ENCODE data around the gene VPS54.
A peak's percentile ranks its signal among the peaks of the same experiment; 100 is the strongest.

The VPS54 gene

GRCh38 chr2:63870679-63871078 lies 148.5 kb downstream of the VPS54 start:
- Histone ChIP-seq H2BK120ac (ENCODE audit: insufficient read depth, low read length, poor library complexity) (peak overlapping the region; percentile 66), H3K9ac (ENCODE audit: low read length) (no peak overlapping the region), H3K36me3 (ENCODE audit: control insufficient read depth in 1 of 2, insufficient read depth in 2 of 2, low read length in 2 of 2) (peaks cover 4 to 9% of the 10 kb centered on the region in 2 experiments), H4K91ac (ENCODE audit: low read depth, low read length) (no peak overlapping the region), H3K14ac (ENCODE audit: low read length) (no peak overlapping the region), H3K4me2 (ENCODE audit: low read length) (no peak overlapping the region), H2AFZ (ENCODE audit: insufficient read depth, low read length, poor library complexity) (no peak overlapping the region), H4K12ac (ENCODE audit: low read depth, low read length) (no peak overlapping the region), H3K27me3 (ENCODE audit: insufficient read depth, low read length) (no peaks in the 10 kb centered on the region), H2BK12ac (ENCODE audit: low read length) (no peak overlapping the region), H4K8ac (ENCODE audit: low read depth, low read length) (no peak overlapping the region), H3K79me1 (ENCODE audit: low read length) (peaks cover 2% of the 10 kb centered on the region), H3K27ac (ENCODE audit: low read depth, low read length) (peak overlapping the region; percentile 11), H3K18ac (ENCODE audit: low read length) (no peak overlapping the region), H3K4me3 (ENCODE audit: low read depth, low read length) (no peak overlapping the region), H3K79me2 (ENCODE audit: control insufficient read depth, insufficient read depth, low read length, poor library complexity) (peaks cover 4% of the 10 kb centered on the region), H3K9me3 (ENCODE audit: insufficient read depth, low read depth, low read length) (no peaks in the 10 kb centered on the region), H2AK5ac (ENCODE audit: low read length) (no peak overlapping the region), H3K4me1 (ENCODE audit: control insufficient read depth in 1 of 2, insufficient read depth in 2 of 2, low read length in 2 of 2) (peaks cover 0 to 11% of the 10 kb centered on the region in 2 experiments), H3K23ac (ENCODE audit: low read length) (no peak overlapping the region), H3K4ac (ENCODE audit: low read depth, low read length) (peak overlapping the region; percentile 55), H2BK5ac (ENCODE audit: low read depth, low read length, poor library complexity) (peak overlapping the region; percentile 31)
- no CpG with 5 or more reads among the region's 4 CpGs for WGBS (ENCODE audit: extremely low coverage, insufficient coverage, insufficient read length)
- DNase-seq = no peak

GRCh38 chr2:63866009-63866709 lies 153.1 kb downstream of the VPS54 start:
- Histone ChIP-seq H3K4ac (ENCODE audit: low read depth, low read length) (peak overlapping the region; percentile 27), H4K91ac (ENCODE audit: low read depth, low read length) (no peak overlapping the region), H2AK5ac (ENCODE audit: low read length) (no peak overlapping the region), H3K4me2 (ENCODE audit: low read length) (no peak overlapping the region), H2BK120ac (ENCODE audit: insufficient read depth, low read length, poor library complexity) (no peak overlapping the region), H2BK5ac (ENCODE audit: low read depth, low read length, poor library complexity) (no peak overlapping the region), H3K36me3 (ENCODE audit: control insufficient read depth in 1 of 2, insufficient read depth in 2 of 2, low read length in 2 of 2) (peaks cover 5 to 6% of the 10 kb centered on the region in 2 experiments), H3K4me3 (ENCODE audit: low read depth, low read length) (no peak overlapping the region), H3K9me3 (ENCODE audit: insufficient read depth, low read depth, low read length) (no peaks in the 10 kb centered on the region), H3K27ac (ENCODE audit: low read depth, low read length) (no peak overlapping the region), H2BK12ac (ENCODE audit: low read length) (no peak overlapping the region), H3K79me2 (ENCODE audit: control insufficient read depth, insufficient read depth, low read length, poor library complexity) (no peaks in the 10 kb centered on the region), H2AFZ (ENCODE audit: insufficient read depth, low read length, poor library complexity) (no peak overlapping the region), H3K23ac (ENCODE audit: low read length) (no peak overlapping the region), H3K9ac (ENCODE audit: low read length) (no peak overlapping the region), H3K79me1 (ENCODE audit: low read length) (no peaks in the 10 kb centered on the region), H4K12ac (ENCODE audit: low read depth, low read length) (no peak overlapping the region), H3K14ac (ENCODE audit: low read length) (no peak overlapping the region), H3K27me3 (ENCODE audit: insufficient read depth, low read length) (no peaks in the 10 kb centered on the region), H3K18ac (ENCODE audit: low read length) (no peak overlapping the region), H3K4me1 (ENCODE audit: control insufficient read depth in 1 of 2, insufficient read depth in 2 of 2, low read length in 2 of 2) (peaks cover 3 to 7% of the 10 kb centered on the region in 2 experiments), H4K8ac (ENCODE audit: low read depth, low read length) (no peak overlapping the region)
- WGBS (ENCODE audit: extremely low coverage, insufficient coverage, insufficient read length) = no CpG with 5 or more reads among the region's 2 CpGs
- DNase-seq = peak in 1 of 2 donors; percentile 49

GRCh38 chr2:63865159-63865799 lies 153.9 kb downstream of the VPS54 start:
- H3K36me3 ChIP-seq (ENCODE audit: control insufficient read depth in 1 of 2, insufficient read depth in 2 of 2, low read length in 2 of 2) = peaks cover 5 to 6% of the 10 kb centered on the region in 2 experiments
- no peak overlapping the region for H2AFZ ChIP-seq (ENCODE audit: insufficient read depth, low read length, poor library complexity)
- H4K91ac ChIP-seq (ENCODE audit: low read depth, low read length) = peak overlapping the region; percentile 14
- H3K14ac ChIP-seq (ENCODE audit: low read length) = no peak overlapping the region
- no peak overlapping the region for H4K8ac ChIP-seq (ENCODE audit: low read depth, low read length)
- DNase-seq = peak in 1 of 2 donors; percentile 84
- peak overlapping the region; percentile 86 for H3K4ac ChIP-seq (ENCODE audit: low read depth, low read length)
- no peak overlapping the region for H3K4me3 ChIP-seq (ENCODE audit: low read depth, low read length)
- H2BK5ac ChIP-seq (ENCODE audit: low read depth, low read length, poor library complexity) = peak overlapping the region; percentile 49
- H4K12ac ChIP-seq (ENCODE audit: low read depth, low read length) = no peak overlapping the region
- H3K4me2 ChIP-seq (ENCODE audit: low read length) = no peak overlapping the region
- no peaks in the 10 kb centered on the region for H3K79me1 ChIP-seq (ENCODE audit: low read length)
- no peak overlapping the region for H3K18ac ChIP-seq (ENCODE audit: low read length)
- no peak overlapping the region for H3K9ac ChIP-seq (ENCODE audit: low read length)
- H3K23ac ChIP-seq (ENCODE audit: low read length) = no peak overlapping the region
- no CpG with 5 or more reads among the region's 6 CpGs for WGBS (ENCODE audit: extremely low coverage, insufficient coverage, insufficient read length)
- H3K9me3 ChIP-seq (ENCODE audit: insufficient read depth, low read depth, low read length) = no peaks in the 10 kb centered on the region
- H3K27ac ChIP-seq (ENCODE audit: low read depth, low read length) = no peak overlapping the region
- H3K79me2 ChIP-seq (ENCODE audit: control insufficient read depth, insufficient read depth, low read length, poor library complexity) = no peaks in the 10 kb centered on the region
- peak overlapping the region; percentile 58 for H2BK12ac ChIP-seq (ENCODE audit: low read length)
- H2AK5ac ChIP-seq (ENCODE audit: low read length) = no peak overlapping the region
- H3K27me3 ChIP-seq (ENCODE audit: insufficient read depth, low read length) = no peaks in the 10 kb centered on the region
- H3K4me1 ChIP-seq (ENCODE audit: control insufficient read depth in 1 of 2, insufficient read depth in 2 of 2, low read length in 2 of 2) = peaks cover 3 to 4% of the 10 kb centered on the region in 2 experiments
- no peak overlapping the region for H2BK120ac ChIP-seq (ENCODE audit: insufficient read depth, low read length, poor library complexity)

- no peak overlapping the region for H2BK5ac ChIP-seq (ENCODE audit: low read depth, low read length, poor library complexity)
- H3K4me3 ChIP-seq (ENCODE audit: low read depth, low read length) = no peak overlapping the region
- H3K18ac ChIP-seq (ENCODE audit: low read length) = no peak overlapping the region
- H2BK12ac ChIP-seq (ENCODE audit: low read length) = no peak overlapping the region
- no peak overlapping the region for H3K27ac ChIP-seq (ENCODE audit: low read depth, low read length)
- no peak for DNase-seq
- H3K23ac ChIP-seq (ENCODE audit: low read length) = no peak overlapping the region
- H3K9ac ChIP-seq (ENCODE audit: low read length) = no peak overlapping the region
- H2BK120ac ChIP-seq (ENCODE audit: insufficient read depth, low read length, poor library complexity) = no peak overlapping the region
- peaks cover 8 to 9% of the 10 kb centered on the region in 2 experiments for H3K36me3 ChIP-seq (ENCODE audit: control insufficient read depth in 1 of 2, insufficient read depth in 2 of 2, low read length in 2 of 2)
- H3K4ac ChIP-seq (ENCODE audit: low read depth, low read length) = no peak overlapping the region
- H4K91ac ChIP-seq (ENCODE audit: low read depth, low read length) = no peak overlapping the region
- H2AK5ac ChIP-seq (ENCODE audit: low read length) = no peak overlapping the region
- WGBS (ENCODE audit: extremely low coverage, insufficient coverage, insufficient read length) = no CpG with 5 or more reads among the region's 1 CpG
- H3K4me1 ChIP-seq (ENCODE audit: control insufficient read depth in 1 of 2, insufficient read depth in 2 of 2, low read length in 2 of 2) = peaks cover 3 to 4% of the 10 kb centered on the region in 2 experiments
- no peak overlapping the region for H3K4me2 ChIP-seq (ENCODE audit: low read length)
- no peaks in the 10 kb centered on the region for H3K9me3 ChIP-seq (ENCODE audit: insufficient read depth, low read depth, low read length)
- H3K14ac ChIP-seq (ENCODE audit: low read length) = no peak overlapping the region
- H3K27me3 ChIP-seq (ENCODE audit: insufficient read depth, low read length) = no peaks in the 10 kb centered on the region
- H4K8ac ChIP-seq (ENCODE audit: low read depth, low read length) = no peak overlapping the region
- no peak overlapping the region for H2AFZ ChIP-seq (ENCODE audit: insufficient read depth, low read length, poor library complexity)
- no peak overlapping the region for H4K12ac ChIP-seq (ENCODE audit: low read depth, low read length)
- H3K79me1 ChIP-seq (ENCODE audit: low read length) = no peaks in the 10 kb centered on the region
- H3K79me2 ChIP-seq (ENCODE audit: control insufficient read depth, insufficient read depth, low read length, poor library complexity) = no peaks in the 10 kb centered on the region
Observed at GRCh38 chr2:63863707-63864106, 155.5 kb downstream of the VPS54 start.
